Measurements from ENCODE around the gene NSUN2.
A peak's percentile ranks its signal among the peaks of the same experiment; 100 is the strongest.
"Not testable (repeated sequence)": the region's sequence is repeated elsewhere in the genome, so short reads cannot be mapped to it uniquely, and the experiment has no call there.

The NSUN2 gene

GRCh38 chr5:6632888-6633468 is at the start of gene NSUN2, which contains the start of gene SRD5A1:
Gene NSUN2 (minus strand): TSS chr5:6633044. CDS start chr5:6632979, 65 bp downstream.
Gene SRD5A1 (plus strand): TSS chr5:6633440. CDS start chr5:6633577, 137 bp downstream.
- peak; percentile 90 for DNase-seq

- DNase-seq = no peak
Observed at GRCh38 chr5:6682239-6682638, 49.4 kb upstream of the NSUN2 start.

GRCh38 chr5:6681682-6682081 is 48.8 kb upstream of the NSUN2 start:
- no peak for DNase-seq

- no peak for DNase-seq
Observed at GRCh38 chr5:6680922-6681321, 48.1 kb upstream of the NSUN2 start.

- DNase-seq = no peak
Observed at GRCh38 chr5:6678385-6678784, 45.5 kb upstream of the NSUN2 start.

- no peak for DNase-seq
Observed at GRCh38 chr5:6676702-6677101, 43.9 kb upstream of the NSUN2 start.

GRCh38 chr5:6675784-6676491 is 43.1 kb upstream of the NSUN2 start:
- DNase-seq = no peak

- DNase-seq = no peak
Observed at GRCh38 chr5:6674886-6675285, 42.0 kb upstream of the NSUN2 start.

- DNase-seq = peak; percentile 48
Observed at GRCh38 chr5:6674421-6674820, 41.6 kb upstream of the NSUN2 start.

- DNase-seq = no peak
Observed at GRCh38 chr5:6673963-6674362, 41.1 kb upstream of the NSUN2 start.

- no peak for DNase-seq
Observed at GRCh38 chr5:6673031-6673430, 40.2 kb upstream of the NSUN2 start.

GRCh38 chr5:6668717-6669116 is 35.9 kb upstream of the NSUN2 start:
- DNase-seq = not testable (repeated sequence)

GRCh38 chr5:6667648-6668047 is 34.8 kb upstream of the NSUN2 start:
- DNase-seq = no peak

GRCh38 chr5:6666762-6667161 is 33.9 kb upstream of the NSUN2 start:
- no peak for DNase-seq

GRCh38 chr5:6660688-6661087 is 27.8 kb upstream of the NSUN2 start:
- no peak for DNase-seq

- no peak for DNase-seq
Observed at GRCh38 chr5:6659941-6660684, 27.3 kb upstream of the NSUN2 start.

- no peak for DNase-seq
Observed at GRCh38 chr5:6656680-6657079, 23.8 kb upstream of the NSUN2 start.

GRCh38 chr5:6655432-6655831 is 22.6 kb upstream of the NSUN2 start:
- no peak for DNase-seq

- peak; percentile 98 for DNase-seq
Observed at GRCh38 chr5:6652025-6652424, 19.2 kb upstream of the NSUN2 start.

GRCh38 chr5:6649681-6650080 is 16.8 kb upstream of the NSUN2 start:
- DNase-seq = no peak

- peak; percentile 74 for DNase-seq
Observed at GRCh38 chr5:6649186-6649585, 16.3 kb upstream of the NSUN2 start.

- DNase-seq = not testable (repeated sequence)
Observed at GRCh38 chr5:6645571-6646362, 12.9 kb upstream of the NSUN2 start.

- no peak for DNase-seq
Observed at GRCh38 chr5:6644794-6645241, 12.0 kb upstream of the NSUN2 start.
